Neural cell (in vitro differentiated cells): Measurements from ENCODE around the gene PCOLCE2.

Experiments
- CTCF ChIP-seq: fragments of 450-650 bp; IDR thresholded peaks from 2 replicates; pipeline ENCODE4 v1.5.1; 2014; ENCODE audit warnings: antibody characterized with exemption, mild to moderate bottlenecking, moderate library complexity; ENCODE audit not compliant: poor library complexity, severe bottlenecking
- EZH2 ChIP-seq: fragments of 200-600, 300-800 bp; shearing (Covaris generic), sonication (generic); IDR thresholded peaks from 2 replicates; pipeline ENCODE4 v1.6.1; 2014; ENCODE audit warnings: antibody characterized with exemption, low read length, borderline replicate concordance, mild to moderate bottlenecking; ENCODE audit not compliant: insufficient read depth, poor library complexity, severe bottlenecking
- MXI1 ChIP-seq: fragments of 450-650 bp; conservative IDR thresholded peaks from 2 replicates; pipeline ENCODE4 v1.6.1; 2014; ENCODE audit warnings: antibody characterized with exemption, mild to moderate bottlenecking; ENCODE audit not compliant: poor library complexity, severe bottlenecking
- TAF1 ChIP-seq: IDR thresholded peaks from 2 replicates; pipeline ENCODE4 v1.6.1; 2012; ENCODE audit warnings: low read depth

GRCh38 chr3:142929109-142929508 lies 40.2 kb upstream of the PCOLCE2 start:
- TF ChIP-seq MXI1 (no peak), CTCF (no peak), TAF1 (no peak), EZH2 (no peak)
